GM12874 (cell line): ENCODE measurements around the gene OSBPL2.
A peak's percentile ranks its signal among the peaks of the same experiment; 100 is the strongest.

ENCODE experiments used
- CTCF ChIP-seq: IDR thresholded peaks from 2 replicates; pipeline ENCODE4 v1.5.1; 2011; ENCODE audit warnings: low read depth, mild to moderate bottlenecking, control low read depth, low read length, moderate library complexity; ENCODE audit not compliant: insufficient read depth

OSBPL2 gene

GRCh38 chr20:62297449-62298227 lies 59.3 kb downstream of the OSBPL2 start:
- no peak for TF ChIP-seq CTCF

- TF ChIP-seq CTCF: no peak
These were observed 60.4 kb downstream of the OSBPL2 start for GRCh38 chr20:62298577-62299249.

DNA sequence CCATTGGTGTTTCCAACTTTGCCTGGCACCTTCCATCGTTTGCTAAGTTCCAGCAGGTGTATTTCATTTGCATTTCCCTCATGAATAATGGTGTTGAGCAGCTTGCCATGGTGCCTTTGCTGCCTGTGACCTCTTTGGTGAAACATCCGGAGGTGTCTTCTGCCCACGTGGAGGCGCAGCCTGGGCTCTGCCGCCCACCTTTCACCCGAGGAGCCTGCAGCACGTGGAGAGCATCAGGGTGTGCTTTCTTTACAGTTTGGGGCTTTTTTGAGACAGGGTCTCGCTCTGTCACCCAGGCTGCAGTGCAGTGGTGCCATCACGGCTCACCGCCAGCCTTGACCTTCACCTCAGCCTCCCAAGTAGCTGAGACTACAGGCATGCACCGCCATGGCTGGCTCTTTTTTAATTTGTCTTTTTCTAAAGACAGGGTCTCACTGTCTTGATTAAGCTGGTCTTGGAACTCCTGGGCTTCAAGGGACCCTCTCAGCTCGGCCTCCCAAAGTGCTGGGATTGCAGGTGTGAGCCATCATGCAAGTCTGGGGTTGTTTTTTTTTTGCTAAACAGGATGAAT lies 61.4 kb downstream of the OSBPL2 start:
- no peak for TF ChIP-seq CTCF

GRCh38 chr20:62300319-62300718 lies 62.0 kb downstream of the OSBPL2 start:
- TF ChIP-seq CTCF: no peak

GRCh38 chr20:62301111-62301668 lies 62.9 kb downstream of the OSBPL2 start:
- TF ChIP-seq CTCF: no peak

GRCh38 chr20:62301773-62302340 lies 63.5 kb downstream of the OSBPL2 start:
- peak; percentile 95 for TF ChIP-seq CTCF
